ES-I3 (cell line): Measurements from ENCODE around the gene PACSIN2.
"Not testable (repeated sequence)": the region's sequence is repeated elsewhere in the genome, so short reads cannot be mapped to it uniquely, and the experiment has no call there.

Experiments
- H3K36me3 ChIP-seq: 2 replicates; pipeline ENCODE4 v1.6.1; 2013; ENCODE audit warnings: mild to moderate bottlenecking, low read length, control low read depth, moderate library complexity; ENCODE audit not compliant: insufficient read depth
- H3K4me1 ChIP-seq: 2 replicates; pipeline ENCODE4 v1.6.1; 2013; ENCODE audit warnings: mild to moderate bottlenecking, control low read depth, low read length; ENCODE audit not compliant: insufficient read depth
- H3K9ac ChIP-seq: 2 replicates; pipeline ENCODE4 v1.6.1; 2013; ENCODE audit warnings: low read depth, mild to moderate bottlenecking, low read length, moderate library complexity
- H3K9me3 ChIP-seq: 2 replicates; pipeline ENCODE4 v1.6.1; 2013; ENCODE audit warnings: mild to moderate bottlenecking, low read length, moderate library complexity; ENCODE audit not compliant: control insufficient read depth, insufficient read depth

The PACSIN2 gene

DNA sequence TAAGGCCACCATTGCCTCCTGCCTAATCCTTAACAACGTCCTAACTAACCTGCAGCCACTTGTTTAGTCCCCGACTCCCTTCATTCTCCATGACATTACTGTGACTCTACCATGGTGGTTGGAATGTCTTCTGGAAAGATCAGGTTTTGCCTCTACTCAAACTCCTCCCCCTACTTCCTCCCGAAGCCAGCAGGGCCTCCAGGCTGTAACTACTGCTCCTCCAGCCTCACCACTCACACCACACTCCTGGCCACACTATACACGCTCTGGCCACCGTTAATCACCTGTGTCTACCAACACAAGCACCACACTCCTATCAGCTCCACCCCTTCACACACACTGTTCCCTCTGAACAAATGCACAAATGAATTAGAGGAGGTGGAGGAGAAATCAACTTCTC, 69.2 kb downstream of the PACSIN2 start:
- Histone ChIP-seq H3K9me3 (no peaks in the 10 kb centered on the region), H3K9ac (no peak overlapping the region), H3K4me1 (peaks cover 49% of the 10 kb centered on the region), H3K36me3 (no peaks in the 10 kb centered on the region; the same call in 1 of the 2 replicates)

DNA sequence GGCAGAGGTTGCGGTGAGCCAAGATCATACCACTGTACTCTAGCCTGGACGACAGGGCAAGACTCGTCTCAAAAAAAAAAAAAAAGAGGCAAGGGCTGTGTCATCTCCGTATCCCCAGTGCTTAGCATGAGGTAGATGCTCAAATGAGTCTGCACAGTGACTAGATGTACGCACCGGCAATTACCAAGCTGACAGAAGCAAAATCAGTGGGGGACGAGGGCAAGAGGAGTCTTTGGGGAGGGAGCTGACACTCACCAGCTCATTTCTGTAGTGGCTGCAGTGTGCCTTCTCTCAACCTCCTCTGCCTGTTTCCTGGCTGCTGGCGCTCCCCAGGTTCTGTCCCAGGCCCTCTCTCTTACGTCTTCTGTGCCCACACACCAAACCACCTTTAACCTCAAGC, 69.9 kb downstream of the PACSIN2 start:
- Histone ChIP-seq H3K36me3 (no peaks in the 10 kb centered on the region; the same call in 1 of the 2 replicates), H3K4me1 (peaks cover 56% of the 10 kb centered on the region), H3K9ac (no peak overlapping the region), H3K9me3 (no peaks in the 10 kb centered on the region)

DNA sequence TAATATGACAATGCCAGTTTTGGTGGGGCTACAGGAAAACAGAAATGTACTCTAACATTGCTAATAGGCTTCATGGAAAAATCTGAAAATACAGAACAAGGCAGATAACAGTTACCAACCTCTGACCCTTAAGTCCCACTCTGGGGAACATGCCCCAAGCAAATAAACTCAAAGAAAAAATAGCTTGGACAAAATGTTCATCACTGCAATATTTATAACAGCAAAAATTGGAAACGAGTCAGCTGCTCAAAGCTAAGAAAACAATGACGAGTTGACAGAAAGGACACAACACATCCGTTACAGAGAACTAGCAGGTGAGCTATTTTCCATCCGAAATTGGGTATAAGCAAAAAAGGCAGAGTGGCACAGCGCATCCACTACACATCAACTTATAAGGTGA, 70.5 kb downstream of the PACSIN2 start:
- no peaks in the 10 kb centered on the region for H3K9me3 ChIP-seq
- H3K4me1 ChIP-seq = peaks cover 57% of the 10 kb centered on the region
- H3K9ac ChIP-seq = no peak overlapping the region
- no peaks in the 10 kb centered on the region; the same call in 1 of the 2 replicates for H3K36me3 ChIP-seq

DNA sequence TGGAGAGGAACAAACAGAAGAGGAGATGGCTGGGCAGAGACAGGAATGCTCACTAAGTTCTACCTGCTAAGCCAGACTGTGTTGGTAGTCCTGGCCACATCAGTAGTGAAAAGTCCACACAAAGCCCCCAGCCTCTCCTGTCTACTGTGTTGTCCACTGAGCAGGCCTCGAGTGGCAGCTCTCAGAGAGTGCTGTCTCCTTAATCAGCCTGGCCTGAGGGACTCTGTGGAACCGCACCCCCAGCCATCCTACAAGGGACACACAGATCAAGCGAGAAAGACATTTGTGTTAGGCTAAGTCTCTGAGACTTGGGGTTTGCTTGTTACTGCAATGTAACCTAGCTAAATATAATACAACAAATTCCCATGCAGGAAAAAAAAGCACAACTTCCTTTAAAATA, 71.0 kb downstream of the PACSIN2 start:
- H3K9me3 ChIP-seq = no peaks in the 10 kb centered on the region
- no peaks in the 10 kb centered on the region; the same call in 1 of the 2 replicates for H3K36me3 ChIP-seq
- H3K4me1 ChIP-seq = peaks cover 57% of the 10 kb centered on the region
- no peak overlapping the region for H3K9ac ChIP-seq

DNA sequence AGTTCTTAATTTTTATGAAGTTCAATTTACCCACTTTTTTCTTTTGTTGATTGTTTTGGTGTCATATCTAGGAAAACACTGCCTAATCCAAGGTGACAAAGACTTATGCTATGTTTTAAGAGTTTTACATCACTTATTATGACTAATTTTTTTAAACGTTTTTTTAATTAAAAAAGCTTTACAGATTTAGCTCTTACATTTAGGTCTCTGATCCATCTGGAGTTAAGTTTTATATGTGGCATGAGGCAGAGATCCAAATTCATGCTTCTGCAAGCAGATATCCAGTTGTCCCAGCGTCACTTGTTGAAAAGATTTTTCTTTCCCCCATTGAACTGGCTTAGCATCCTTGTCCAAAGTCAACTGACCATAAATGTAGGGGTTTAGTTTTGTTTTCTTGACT, 72.6 kb downstream of the PACSIN2 start:
- H3K9me3 ChIP-seq = no peaks in the 10 kb centered on the region
- no peaks in the 10 kb centered on the region for H3K36me3 ChIP-seq
- no peak overlapping the region for H3K9ac ChIP-seq
- peaks cover 59% of the 10 kb centered on the region for H3K4me1 ChIP-seq

DNA sequence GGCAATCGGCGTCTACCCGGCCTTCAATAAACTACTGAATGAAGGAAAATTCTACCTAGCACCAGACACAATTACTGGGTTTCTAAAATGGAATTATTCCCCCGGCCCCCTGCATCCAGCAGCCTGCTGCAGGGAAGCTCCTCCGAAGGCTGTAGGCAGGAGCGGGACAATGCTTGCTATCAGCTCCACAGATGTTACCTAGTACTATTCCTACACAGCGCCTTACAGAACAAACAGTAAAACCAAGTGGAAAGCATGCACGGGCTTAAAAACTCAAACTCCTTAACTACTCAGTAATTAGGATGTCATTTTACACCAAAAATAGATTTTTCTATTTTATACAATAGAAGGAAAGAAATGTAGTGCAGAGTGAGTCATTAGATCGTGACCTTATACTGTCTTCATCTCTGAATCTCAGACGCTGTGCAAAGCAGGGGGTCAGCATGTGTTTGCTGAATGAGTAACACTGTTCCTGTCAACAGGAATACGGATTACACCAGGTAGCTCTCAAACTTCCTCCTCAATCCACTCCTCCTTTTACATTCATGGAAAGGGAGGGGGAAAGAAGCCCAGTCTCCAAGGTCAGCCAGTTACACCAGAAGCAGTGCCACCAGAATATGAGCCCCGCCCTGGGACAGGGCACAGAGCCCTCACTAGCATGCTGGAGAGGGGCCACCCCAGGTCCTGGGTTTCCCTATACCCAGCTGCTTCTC, 74.9 kb downstream of the PACSIN2 start:
- Histone ChIP-seq H3K9ac (no peak overlapping the region), H3K36me3 (no peaks in the 10 kb centered on the region), H3K4me1 (peaks cover 40% of the 10 kb centered on the region), H3K9me3 (no peaks in the 10 kb centered on the region)

DNA sequence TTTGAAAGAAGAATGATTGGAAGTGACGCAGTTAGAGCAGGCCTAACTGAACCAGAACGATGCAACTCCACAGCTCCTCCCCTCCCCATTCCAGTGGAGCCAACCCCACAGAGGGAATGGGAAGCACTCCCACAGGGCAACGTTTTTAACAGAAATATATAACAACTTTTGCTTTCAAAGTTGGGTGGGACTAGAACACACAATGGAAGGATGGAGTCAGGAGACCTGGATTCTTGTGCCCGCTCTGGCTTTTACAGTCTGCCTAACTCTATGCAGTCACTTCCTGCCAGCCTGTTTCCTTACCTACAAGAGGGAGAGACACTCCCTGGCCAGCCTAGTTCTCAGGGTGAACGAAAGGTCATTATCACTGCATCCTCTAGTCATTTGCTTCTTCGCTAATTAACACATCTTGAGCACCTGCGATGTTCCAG, 75.5 kb downstream of the PACSIN2 start:
- Histone ChIP-seq H3K9me3 (no peaks in the 10 kb centered on the region), H3K36me3 (no peaks in the 10 kb centered on the region), H3K9ac (no peak overlapping the region), H3K4me1 (peaks cover 39% of the 10 kb centered on the region)

DNA sequence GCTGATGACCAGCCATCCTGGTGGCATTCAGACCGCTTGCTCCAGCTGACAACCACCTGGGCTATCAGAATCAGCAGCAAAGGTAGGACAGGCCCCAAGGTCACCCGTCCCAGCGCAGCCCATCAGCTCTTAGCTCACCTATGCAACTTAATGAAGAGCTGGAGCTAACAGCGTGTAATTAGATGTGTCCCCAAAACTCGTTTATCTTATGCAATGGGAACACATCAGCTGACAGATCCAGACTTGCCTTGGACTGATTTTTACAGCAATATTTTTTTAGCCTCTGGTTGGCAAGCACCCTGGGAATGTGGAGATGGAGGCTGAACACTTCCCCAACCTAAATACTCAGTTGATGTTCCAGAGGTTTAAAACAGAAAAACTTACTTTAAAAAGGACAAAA, 76.0 kb downstream of the PACSIN2 start:
- Histone ChIP-seq H3K9me3 (no peaks in the 10 kb centered on the region), H3K4me1 (peaks cover 43% of the 10 kb centered on the region), H3K9ac (no peak overlapping the region), H3K36me3 (no peaks in the 10 kb centered on the region)

DNA sequence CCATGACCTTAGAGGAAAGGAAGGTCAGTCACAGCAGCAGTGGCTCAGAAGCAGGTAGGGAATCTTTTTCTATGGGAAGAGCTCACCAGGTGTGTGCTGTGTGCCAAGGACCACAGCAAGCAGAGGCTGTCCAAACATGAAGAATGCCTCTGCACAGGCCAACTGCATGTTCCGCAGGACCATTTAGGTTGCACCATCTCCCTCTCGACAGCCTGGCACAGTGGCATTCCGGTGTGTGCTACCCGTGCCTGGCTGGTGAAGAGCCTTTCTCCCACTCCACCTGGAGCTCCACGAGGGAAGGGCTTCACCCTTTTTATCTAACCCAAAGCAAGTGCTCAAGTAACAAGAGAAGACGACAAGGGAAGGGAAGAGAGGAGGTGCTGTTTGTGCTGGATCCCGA, 76.5 kb downstream of the PACSIN2 start:
- H3K4me1 ChIP-seq = peaks cover 48% of the 10 kb centered on the region
- no peak overlapping the region for H3K9ac ChIP-seq
- no peaks in the 10 kb centered on the region for H3K36me3 ChIP-seq
- H3K9me3 ChIP-seq = no peaks in the 10 kb centered on the region

DNA sequence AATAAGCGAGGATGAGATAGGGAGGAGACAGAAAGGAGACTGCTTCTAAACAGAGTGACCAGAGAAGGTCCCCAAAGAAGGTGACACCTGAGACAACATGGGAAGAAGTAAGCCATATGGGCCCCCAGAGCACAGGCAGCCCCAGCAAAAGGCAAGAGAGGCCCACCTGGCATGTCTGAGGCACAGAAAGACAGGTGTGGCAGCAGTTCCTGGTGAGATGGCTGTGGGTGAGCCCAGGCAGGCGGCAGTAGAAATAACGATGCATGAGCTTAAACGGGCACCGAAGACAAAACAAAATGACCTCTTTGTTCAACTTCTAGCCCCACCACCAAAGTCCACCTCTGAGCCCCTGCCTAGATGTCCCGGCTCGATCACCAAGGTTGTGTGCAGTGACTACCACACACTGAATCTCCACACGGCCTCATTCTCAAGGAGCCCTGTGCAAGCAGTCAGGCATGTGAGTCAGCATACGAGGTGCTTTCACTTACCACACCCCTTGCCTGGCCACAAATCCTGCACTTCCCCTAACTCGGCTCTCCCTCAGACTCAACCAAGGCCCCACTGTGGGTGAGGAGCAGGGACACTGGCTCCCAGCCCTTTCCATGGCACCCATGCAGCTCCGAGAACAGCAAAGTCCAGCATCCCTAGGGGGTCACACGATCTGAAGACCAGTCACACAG, 77.6 kb downstream of the PACSIN2 start:
- Histone ChIP-seq H3K4me1 (peaks cover 51% of the 10 kb centered on the region), H3K36me3 (no peaks in the 10 kb centered on the region), H3K9me3 (no peaks in the 10 kb centered on the region), H3K9ac (no peak overlapping the region)

DNA sequence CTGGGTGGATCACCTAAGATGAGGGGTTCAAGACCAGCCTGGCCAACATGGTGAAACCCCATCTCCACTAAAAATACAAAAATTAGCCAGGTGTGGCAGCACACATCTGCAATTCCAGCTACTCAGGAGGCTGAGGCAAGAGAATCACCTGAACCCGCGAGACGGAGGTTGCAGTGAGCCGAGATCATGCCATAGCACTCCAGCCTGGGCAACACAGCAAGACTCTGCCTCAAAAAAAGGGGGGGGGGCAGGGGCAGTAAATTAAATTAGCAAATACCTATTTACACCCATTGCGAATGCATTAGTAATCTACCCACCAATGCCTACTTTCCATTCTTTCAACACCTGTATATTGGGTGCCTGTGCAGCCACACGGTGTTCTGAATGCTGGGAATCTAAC, 78.3 kb downstream of the PACSIN2 start:
- H3K36me3 ChIP-seq, H3K9me3 ChIP-seq, H3K9ac ChIP-seq: not testable (repeated sequence)
- peaks cover 51% of the 10 kb centered on the region for H3K4me1 ChIP-seq

DNA sequence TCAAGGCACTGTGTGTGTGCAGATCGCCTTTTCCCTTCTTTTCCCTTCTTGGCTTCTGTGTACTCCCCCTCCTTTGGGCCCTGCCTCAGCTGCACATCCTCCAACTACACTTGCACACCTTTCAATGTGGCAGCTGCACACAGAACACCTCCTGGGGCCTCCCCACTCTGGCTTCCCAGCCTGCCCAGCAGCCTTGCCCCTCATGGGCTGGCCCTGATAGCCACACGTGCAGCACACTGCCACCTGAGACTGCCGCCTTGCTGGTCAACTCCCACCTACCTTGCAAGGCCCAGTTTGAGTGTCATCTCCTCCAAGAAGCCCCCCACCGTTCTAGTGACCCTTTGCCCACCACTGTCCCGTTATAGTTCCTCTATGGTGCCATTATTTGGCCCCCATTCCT, 80.6 kb downstream of the PACSIN2 start:
- no peaks in the 10 kb centered on the region for H3K9me3 ChIP-seq
- H3K4me1 ChIP-seq = peaks cover 37% of the 10 kb centered on the region
- H3K9ac ChIP-seq = no peak overlapping the region
- no peaks in the 10 kb centered on the region for H3K36me3 ChIP-seq

DNA sequence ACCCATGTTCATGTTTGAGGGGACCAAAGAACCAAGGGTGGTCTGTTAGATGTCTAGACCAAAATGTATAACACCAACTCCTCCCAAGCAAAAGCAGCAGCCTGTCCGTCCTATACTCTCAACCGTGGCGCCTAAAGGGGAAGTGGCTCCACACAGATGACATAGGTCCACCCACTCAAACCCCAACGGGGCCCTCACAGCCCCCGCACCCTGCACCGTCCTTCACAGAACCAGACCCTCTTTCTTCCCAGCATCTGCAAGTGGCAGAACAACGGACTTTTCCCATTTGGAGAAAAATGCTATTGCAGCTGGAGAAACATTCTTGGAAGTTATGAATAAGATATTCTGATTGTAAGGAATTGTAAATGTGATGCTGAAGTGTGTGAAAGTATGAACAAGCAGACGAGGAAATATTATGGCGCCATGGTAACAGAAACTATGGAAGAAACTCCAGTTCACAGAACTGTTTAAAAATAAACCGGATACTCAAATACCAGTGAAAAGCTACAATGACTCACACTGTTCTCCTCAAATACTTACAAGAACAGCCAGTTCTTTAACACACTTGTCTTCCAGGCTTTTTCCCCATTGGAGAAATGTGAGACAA, 81.4 kb downstream of the PACSIN2 start:
- H3K9ac ChIP-seq = no peak overlapping the region
- H3K4me1 ChIP-seq = peaks cover 30% of the 10 kb centered on the region
- H3K36me3 ChIP-seq = no peaks in the 10 kb centered on the region
- H3K9me3 ChIP-seq = no peaks in the 10 kb centered on the region

DNA sequence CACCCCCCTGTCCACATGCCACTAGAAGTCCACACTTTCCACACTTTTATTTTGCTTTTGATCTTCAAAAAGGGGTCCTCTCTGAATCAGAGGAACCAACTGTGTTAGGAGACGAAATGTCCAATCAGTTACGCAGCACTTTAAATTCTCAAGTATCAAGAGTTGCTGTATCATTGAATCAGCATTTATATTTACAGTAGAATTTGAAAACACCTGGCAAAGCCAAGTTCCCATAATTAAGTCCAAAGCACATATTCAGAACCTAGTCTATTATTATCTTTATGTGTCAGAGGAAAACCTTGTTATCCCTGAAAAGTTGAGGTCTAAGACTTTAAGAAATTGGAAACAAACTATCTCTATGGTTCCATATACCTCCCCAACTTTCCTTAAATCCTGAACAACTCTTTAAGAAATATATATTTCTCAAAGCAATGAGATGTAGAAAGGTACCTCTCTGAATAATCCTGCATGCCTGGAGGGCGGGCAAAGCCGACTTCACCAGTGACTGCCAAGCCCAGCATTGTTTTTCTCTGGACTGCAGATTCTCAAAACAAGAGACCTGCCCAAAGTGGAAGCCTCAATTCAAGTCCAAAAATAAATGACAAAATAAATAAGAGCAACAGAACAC, 82.0 kb downstream of the PACSIN2 start:
- Histone ChIP-seq H3K4me1 (peaks cover 24% of the 10 kb centered on the region; the same call in 1 of the 2 replicates), H3K9me3 (no peaks in the 10 kb centered on the region), H3K9ac (no peak overlapping the region), H3K36me3 (no peaks in the 10 kb centered on the region)
